H1 (cell line): Measurements from ENCODE around the gene ZNF786. TPM values are rescaled to one million over a fixed set of nuclear protein-coding genes. Genes with fewer than 3 reads are reported as not detected.

ENCODE experiments used
- CTCF ChIA-PET: fragments of 300-600 bp; sonication (Branson Sonifier 250); formaldehyde crosslinking; loops from one replicate; lab custom pipeline; 2021; ENCODE audit not compliant: partially characterized antibody; lab: Charles Lee
- POLR2A ChIA-PET: fragments of 300-600 bp; sonication (Branson Sonifier 250); formaldehyde crosslinking; loops from one replicate; lab custom pipeline; 2021; ENCODE audit warnings: inconsistent platforms; ENCODE audit not compliant: partially characterized antibody; lab: Charles Lee
- DNase-seq, 2 experiments: peaks; one replicate each; pipeline versions ENCODE4 v3.0.0 to v3.0.0-alpha.2; 2010 to 2022; ENCODE audit warnings: low spot score in 2 of 2, low read depth in 1 of 2, mixed read lengths in 1 of 2
- FAIRE-seq: peaks from 2 replicates; lab custom pipeline; 2011; peaks lifted over from hg19 to GRCh38; lab: Jason Lieb, UNC
- H2AFZ ChIP-seq: 2 replicates; pipeline ENCODE4 v1.8.1; 2012; ENCODE audit warnings: low read length, inconsistent platforms
- H2AK5ac ChIP-seq: 2 replicates; pipeline ENCODE4 v1.6.1; 2013; ENCODE audit warnings: low read depth, low read length
- H2BK120ac ChIP-seq: replicated peaks from 2 replicates; pipeline ENCODE3; 2013; ENCODE audit warnings: low read depth, low read length, inconsistent platforms
- H2BK12ac ChIP-seq: 2 replicates; pipeline ENCODE4 v1.6.1; 2013; ENCODE audit warnings: low read depth, low read length
- H2BK15ac ChIP-seq: 2 replicates; pipeline ENCODE4 v1.6.1; 2013; ENCODE audit warnings: low read length
- H2BK20ac ChIP-seq: 2 replicates; pipeline ENCODE4 v1.6.1; 2013; ENCODE audit warnings: low read length
- H2BK5ac ChIP-seq: 2 replicates; pipeline ENCODE4 v1.6.1; 2013; ENCODE audit warnings: low read depth, low read length
- H3K14ac ChIP-seq: 2 replicates; pipeline ENCODE4 v1.6.1; 2013; ENCODE audit warnings: inconsistent platforms; ENCODE audit not compliant: insufficient read length
- H3K18ac ChIP-seq: 2 replicates; pipeline ENCODE4 v1.6.1; 2013; ENCODE audit warnings: low read length; ENCODE audit errors: extremely low read depth
- H3K23ac ChIP-seq: 2 replicates; pipeline ENCODE4 v1.6.1; 2013; ENCODE audit warnings: inconsistent platforms; ENCODE audit not compliant: insufficient read length
- H3K23me2 ChIP-seq: 2 replicates; pipeline ENCODE4 v1.6.1; 2013; ENCODE audit warnings: low read depth, low read length
- H3K27ac ChIP-seq: 2 replicates; pipeline ENCODE4 v1.6.1; 2011; ENCODE audit warnings: low read depth, low read length, inconsistent platforms
- H3K27me3 ChIP-seq, 4 experiments: replicated peaks in 1 of 4; 1 replicate in 1 of 4; 2 replicates in 3 of 4; pipeline versions ENCODE4 v1.6.1 to v1.8.1; 2011 to 2013; ENCODE audit warnings: low read length in 3 of 4, mild to moderate bottlenecking in 3 of 4, inconsistent platforms in 2 of 4, mixed read lengths in 2 of 4, moderate library complexity in 1 of 4; ENCODE audit not compliant: control insufficient read depth in 3 of 4, insufficient read depth in 3 of 4; ENCODE audit errors: extremely low read depth in 1 of 4
- H3K36me3 ChIP-seq, 4 experiments: 2 replicates each; pipeline versions ENCODE4 v1.6.1 to v1.8.1; 2011 to 2013; ENCODE audit warnings: mild to moderate bottlenecking in 4 of 4, low read length in 3 of 4, moderate library complexity in 2 of 4, control low read depth in 1 of 4, inconsistent platforms in 1 of 4; ENCODE audit not compliant: insufficient read depth in 4 of 4, control insufficient read depth in 2 of 4
- H3K4ac ChIP-seq: replicated peaks from 2 replicates; pipeline ENCODE3; 2013; ENCODE audit warnings: low read length, low read depth, mixed read lengths, inconsistent platforms; ENCODE audit not compliant: insufficient read length
- H3K4me1 ChIP-seq, 4 experiments: replicated peaks in 1 of 4; 1 replicate in 1 of 4; 2 replicates in 3 of 4; pipeline versions ENCODE4 v1.6.1 to v1.8.1; 2011 to 2013; ENCODE audit warnings: low read length in 3 of 4, inconsistent platforms in 2 of 4, mixed read lengths in 1 of 4; ENCODE audit not compliant: insufficient read depth in 4 of 4, control insufficient read depth in 3 of 4
- H3K4me2 ChIP-seq, 2 experiments: 2 replicates each; pipeline versions ENCODE4 v1.6.1 to v1.8.1; 2011 to 2013; ENCODE audit warnings: low read depth in 2 of 2, low read length in 2 of 2, control low read depth in 1 of 2, inconsistent platforms in 1 of 2, mild to moderate bottlenecking in 1 of 2; ENCODE audit not compliant: insufficient read depth in 1 of 2
- H3K4me3 ChIP-seq, 4 experiments: fragments of 200-600, 300-600 bp in 1 of 4; sonication (generic), shearing (Covaris generic), sonication (Bioruptor Twin) in 1 of 4; 2 replicates each; pipeline versions ENCODE4 v1.5.1 to v1.8.1; 2011 to 2016; ENCODE audit warnings: low read length in 4 of 4, low read depth in 3 of 4, control low read depth in 2 of 4, inconsistent platforms in 2 of 4, mild to moderate bottlenecking in 2 of 4, mixed read lengths in 1 of 4, moderate library complexity in 1 of 4; ENCODE audit not compliant: insufficient read depth in 2 of 4; ENCODE audit errors: extremely low read depth in 1 of 4
- H3K56ac ChIP-seq: replicated peaks from 2 replicates; pipeline ENCODE3; 2013; ENCODE audit warnings: low read depth, mild to moderate bottlenecking, mixed read lengths, low read length, inconsistent platforms; ENCODE audit not compliant: insufficient read length
- H3K79me1 ChIP-seq: 2 replicates; pipeline ENCODE4 v1.6.1; 2013; ENCODE audit warnings: low read depth, low read length, control low read depth
- H3K79me2 ChIP-seq, 2 experiments: 2 replicates each; pipeline versions ENCODE4 v1.6.1 to v1.8.1; 2012 to 2013; ENCODE audit warnings: low read length in 2 of 2, mild to moderate bottlenecking in 2 of 2, inconsistent platforms in 1 of 2; ENCODE audit not compliant: insufficient read depth in 2 of 2, control insufficient read depth in 1 of 2
- H3K9ac ChIP-seq, 4 experiments: replicated peaks in 1 of 4; 1 replicate in 1 of 4; 2 replicates in 3 of 4; pipeline versions ENCODE4 v1.6.1 to v1.8.1; 2011 to 2013; ENCODE audit warnings: low read depth in 3 of 4, low read length in 3 of 4, control low read depth in 2 of 4, mild to moderate bottlenecking in 2 of 4, moderate library complexity in 2 of 4, inconsistent platforms in 1 of 4; ENCODE audit errors: extremely low read depth in 1 of 4
- H3K9me3 ChIP-seq, 2 experiments: 2 replicates each; pipeline versions ENCODE4 v1.6.1 to v1.8.1; 2012 to 2013; ENCODE audit warnings: mild to moderate bottlenecking in 2 of 2, moderate library complexity in 2 of 2, control low read depth in 1 of 2, inconsistent platforms in 1 of 2, low read depth in 1 of 2, low read length in 1 of 2, mixed read lengths in 1 of 2; ENCODE audit not compliant: insufficient read depth in 2 of 2
- H4K20me1 ChIP-seq, 2 experiments: replicated peaks in 1 of 2; 2 replicates each; pipeline versions ENCODE3 to v1.8.1; 2011 to 2013; ENCODE audit warnings: inconsistent platforms in 2 of 2, low read length in 2 of 2, mild to moderate bottlenecking in 1 of 2; ENCODE audit not compliant: insufficient read depth in 2 of 2, control insufficient read depth in 1 of 2
- H4K5ac ChIP-seq: 2 replicates; pipeline ENCODE4 v1.6.1; 2013; ENCODE audit warnings: low read length, low read depth, mixed read lengths, inconsistent platforms; ENCODE audit not compliant: insufficient read length
- H4K8ac ChIP-seq: 2 replicates; pipeline ENCODE4 v1.8.0; 2013; ENCODE audit warnings: mild to moderate bottlenecking, moderate library complexity, low read length, inconsistent platforms; ENCODE audit not compliant: insufficient read depth; ENCODE audit errors: extremely low read depth
- H4K91ac ChIP-seq: replicated peaks from 2 replicates; pipeline ENCODE3; 2013; ENCODE audit warnings: low read length, mixed read lengths, inconsistent platforms; ENCODE audit not compliant: insufficient read length
- ASH2L ChIP-seq: fragments of 200-600, 300-600 bp; sonication (generic); IDR thresholded peaks from one replicate; pipeline ENCODE4 v1.7.1; 2017; ENCODE audit warnings: low read length
- ATF2 ChIP-seq: IDR thresholded peaks from 2 replicates; pipeline ENCODE4 v1.6.1; 2012; ENCODE audit warnings: low read length, inconsistent platforms
- CTBP2 ChIP-seq: IDR thresholded peaks from 2 replicates; pipeline ENCODE4 v1.7.0; 2011; ENCODE audit warnings: borderline replicate concordance, mild to moderate bottlenecking, moderate library complexity, mixed read lengths, low read length; ENCODE audit not compliant: insufficient read depth, insufficient read length
- KDM1A ChIP-seq: fragments of 200-600, 300-600 bp; sonication (generic); IDR thresholded peaks from 2 replicates; pipeline ENCODE4 v1.7.1; 2016; ENCODE audit warnings: mild to moderate bottlenecking, low read length, borderline replicate concordance
- RAD21 ChIP-seq, 2 experiments: IDR thresholded peaks in 1 of 2; conservative IDR thresholded peaks in 1 of 2; 2 replicates each; pipeline ENCODE4 v1.6.1; 2011; ENCODE audit warnings: low read depth in 2 of 2, low read length in 2 of 2, improper control_type of control experiment in 1 of 2, inconsistent platforms in 1 of 2, mild to moderate bottlenecking in 1 of 2, moderate library complexity in 1 of 2
- RBBP5 ChIP-seq: IDR thresholded peaks from 2 replicates; pipeline ENCODE4 v1.7.1; 2012; ENCODE audit warnings: low read depth, mild to moderate bottlenecking, inconsistent platforms, low read length, moderate library complexity, borderline replicate concordance
- RFX5 ChIP-seq: IDR thresholded peaks from 2 replicates; pipeline ENCODE4 v1.6.1; 2011; ENCODE audit warnings: low read depth, low read length, improper control_type of control experiment, borderline replicate concordance
- SIX5 ChIP-seq: IDR thresholded peaks from 2 replicates; pipeline ENCODE4 v1.6.1; 2011; ENCODE audit warnings: mild to moderate bottlenecking, low read depth, low read length
- SUZ12 ChIP-seq: fragments of 200-600 bp; sonication (generic); IDR thresholded peaks from 2 replicates; pipeline ENCODE4 v1.6.1; 2012; ENCODE audit warnings: mild to moderate bottlenecking, inconsistent platforms, low read length, moderate library complexity, mixed read lengths
- TCF12 ChIP-seq: IDR thresholded peaks from 2 replicates; pipeline ENCODE4 v1.6.1; 2011; ENCODE audit warnings: low read depth, mild to moderate bottlenecking, low read length
- WGBS, 2 experiments: shearing (Covaris generic) in 1 of 2; methylation state at CpG; one replicate each; pipeline versions ENCODE4 v1.1.6 to v1.1.7; 2013 to 2015; ENCODE audit warnings: low lambda C conversion rate in 2 of 2, mixed read lengths in 2 of 2, inconsistent platforms in 1 of 2, low coverage in 1 of 2, missing lambda C conversion rate in 1 of 2; ENCODE audit not compliant: insufficient replicate concordance in 2 of 2, insufficient coverage in 1 of 2, insufficient read length in 1 of 2; ENCODE audit errors: extremely low coverage in 1 of 2, missing lambda C conversion rate in 1 of 2; 5-methylcytosine and 5-hydroxymethylcytosine counted together
- polyA plus RNA-seq, 7 experiments: library from polyadenylated mRNA; depleted of rRNA in 3 of 7; stranded (reverse) in 5 of 7; unstranded in 2 of 7; fragments of >200 nt in 5 of 7; fragments of 200-250 nt in 2 of 7; gene quantifications; 1 replicate in 5 of 7; 2 replicates in 1 of 7; 4 replicates in 1 of 7; pipeline versions ENCODE4 v1.2.1 to v1.2.3, GENCODE V29; 2011 to 2013; ENCODE audit warnings: missing spikeins in 2 of 7, mixed read lengths in 2 of 7
- total RNA-seq: library from RNA; stranded (reverse); fragmentation: NEBNext Ultra II Directional; extraction: Animal tissue kit (Norgen Biotek cat#: 25700); gene quantifications from 2 replicates; pipeline ENCODE4 v1.2.1, GENCODE V29; 2021

The ZNF786 gene
- total and polyA plus RNA-seq, 2 of the 8 experiments (the other 6 are each of a cell fraction or from before 2014, with no cell fraction given), result 7.7 to 16.3 TPM

GRCh38 chr7:149130572-149131198 lies 40.2 kb upstream of the ZNF786 start:
- no peak overlapping the region for H3K27ac ChIP-seq
- no peak overlapping the region for H2BK15ac ChIP-seq
- H3K4me3 ChIP-seq, result no peak overlapping the region
- H2AFZ ChIP-seq, result no peak overlapping the region
- H3K79me2 ChIP-seq, result peaks cover 0 to 7% of the 10 kb centered on the region in 2 experiments; a peak in 1 of 4 replicates
- CTCF ChIA-PET, result interaction anchor here (3.1 kb wide), 1 partner anchor 16 kb away, joined by 15 read pairs; the partner anchor contains the start of gene ZNF398
- H3K14ac ChIP-seq, result no peak overlapping the region
- no peak overlapping the region for H3K9ac ChIP-seq
- H2BK120ac ChIP-seq, result no peak overlapping the region
- H3K56ac ChIP-seq, result no peak overlapping the region
- H3K4me2 ChIP-seq, result no peak overlapping the region
- H2BK12ac ChIP-seq, result no peak overlapping the region
- DNase-seq, result no peak
- peaks cover 0 to 14% (median 3%) of the 10 kb centered on the region in 4 experiments; a peak in 3 of 7 replicates for H3K4me1 ChIP-seq
- no peak overlapping the region for H4K91ac ChIP-seq
- H4K5ac ChIP-seq, result no peak overlapping the region
- no peak overlapping the region for H2AK5ac ChIP-seq
- no peak overlapping the region for H2BK5ac ChIP-seq
- WGBS, 2 experiments, result 90% methylated on average over 5 of the region's 5 CpGs; no CpG with 5 or more reads in 1 of the 2 experiments
- H3K79me1 ChIP-seq, result no peaks in the 10 kb centered on the region
- no peaks in the 10 kb centered on the region for H3K27me3 ChIP-seq
- peaks cover 6 to 8% of the 10 kb centered on the region in 2 experiments; a peak in 3 of 4 replicates for H3K9me3 ChIP-seq
- H3K36me3 ChIP-seq, result peaks cover 0 to 27% (median 10%) of the 10 kb centered on the region in 4 experiments; a peak in 7 of 8 replicates
- no peak overlapping the region for H3K18ac ChIP-seq
- FAIRE-seq, result no peak
- H4K8ac ChIP-seq, result no peak overlapping the region
- POLR2A ChIA-PET, result no interaction called here
- H3K23me2 ChIP-seq, result peaks cover 4% of the 10 kb centered on the region; the same call in 1 of the 2 replicates
- no peak overlapping the region for H3K23ac ChIP-seq
- H2BK20ac ChIP-seq, result no peak overlapping the region
- no peaks in the 10 kb centered on the region for H4K20me1 ChIP-seq
- H3K4ac ChIP-seq, result no peak overlapping the region
- TF ChIP-seq ASH2L, result no peak
- TF ChIP-seq SUZ12, result no peak
- TF ChIP-seq ATF2, result no peak
- TF ChIP-seq RBBP5, result no peak
- no peak for TF ChIP-seq RAD21 (IDR thresholded peaks at IDR 0.05 in 1 of 2, conservative IDR thresholded peaks at IDR 0.05 in 1 of 2; ENCODE audit: low read depth in 2 of 2, low read length in 2 of 2)
- no peak for TF ChIP-seq CTBP2
- no peak for TF ChIP-seq RFX5
- no peak for TF ChIP-seq KDM1A
- no peak for TF ChIP-seq SIX5
- TF ChIP-seq TCF12, result no peak
